Astrocyte (in vitro differentiated cells and primary cell): Measurements from ENCODE around the gene ELP4. TPM values are rescaled to one million over a fixed set of nuclear protein-coding genes. Genes with fewer than 3 reads are reported as not detected.

ENCODE experiments used
- DNase-seq: peaks from one replicate; pipeline ENCODE4 v3.0.0-alpha.2; 2010; ENCODE audit warnings: low read depth
- FAIRE-seq: peaks from 2 replicates; lab custom pipeline; 2011; peaks lifted over from hg19 to GRCh38; lab: Jason Lieb, UNC
- H2AFZ ChIP-seq: 2 replicates; pipeline ENCODE4 v1.6.0; 2012; ENCODE audit warnings: low read depth, low read length, inconsistent platforms
- H3K27ac ChIP-seq: 2 replicates; pipeline ENCODE4 v1.5.1; 2011; ENCODE audit warnings: low read depth, low read length, inconsistent platforms
- H3K27me3 ChIP-seq: 2 replicates; pipeline ENCODE4 v1.6.0; 2011; ENCODE audit warnings: low read length, inconsistent platforms; ENCODE audit not compliant: insufficient read depth
- H3K36me3 ChIP-seq: 2 replicates; pipeline ENCODE4 v1.5.1; 2011; ENCODE audit warnings: low read length, inconsistent platforms; ENCODE audit not compliant: insufficient read depth
- H3K4me1 ChIP-seq: 2 replicates; pipeline ENCODE4 v1.5.1; 2011; ENCODE audit warnings: low read length, inconsistent platforms; ENCODE audit not compliant: insufficient read depth
- H3K4me2 ChIP-seq: 2 replicates; pipeline ENCODE4 v1.6.0; 2012; ENCODE audit warnings: low read length, inconsistent platforms
- H3K4me3 ChIP-seq: 2 replicates; pipeline ENCODE4 v1.5.1; 2011; ENCODE audit warnings: low read depth, mild to moderate bottlenecking, low read length, inconsistent platforms; ENCODE audit not compliant: insufficient read depth
- H3K79me2 ChIP-seq: 2 replicates; pipeline ENCODE4 v1.6.0; 2012; ENCODE audit warnings: mild to moderate bottlenecking, low read length, inconsistent platforms; ENCODE audit not compliant: insufficient read depth
- H3K9ac ChIP-seq: 2 replicates; pipeline ENCODE4 v1.6.0; 2012; ENCODE audit warnings: mild to moderate bottlenecking, low read length, inconsistent platforms
- H3K9me3 ChIP-seq: 2 replicates; pipeline ENCODE4 v1.5.1; 2012; ENCODE audit warnings: low read depth, mild to moderate bottlenecking, low read length, inconsistent platforms; ENCODE audit not compliant: insufficient read depth
- H4K20me1 ChIP-seq: 2 replicates; pipeline ENCODE4 v1.6.0; 2012; ENCODE audit warnings: low read length, inconsistent platforms; ENCODE audit not compliant: insufficient read depth
- H3K27ac Mint-ChIP-seq: one replicate; pipeline ENCODE4 v1.8.0; 2021; ENCODE audit warnings: mild to moderate bottlenecking, mixed read lengths; ENCODE audit not compliant: unreplicated experiment
- H3K27me3 Mint-ChIP-seq: one replicate; pipeline ENCODE4 v1.8.0; 2021; ENCODE audit warnings: low read depth, mixed read lengths; ENCODE audit not compliant: unreplicated experiment
- H3K36me3 Mint-ChIP-seq: one replicate; pipeline ENCODE4 v1.8.0; 2021; ENCODE audit warnings: low read depth, mixed read lengths; ENCODE audit not compliant: unreplicated experiment
- H3K4me1 Mint-ChIP-seq: one replicate; pipeline ENCODE4 v1.8.0; 2021; ENCODE audit warnings: low read depth, mixed read lengths; ENCODE audit not compliant: unreplicated experiment
- H3K4me3 Mint-ChIP-seq: one replicate; pipeline ENCODE4 v1.8.0; 2021; ENCODE audit warnings: mild to moderate bottlenecking, moderate library complexity, mixed read lengths; ENCODE audit not compliant: unreplicated experiment
- H3K9me3 Mint-ChIP-seq: one replicate; pipeline ENCODE4 v1.8.0; 2021; ENCODE audit warnings: mild to moderate bottlenecking, mixed read lengths; ENCODE audit not compliant: unreplicated experiment
- EZH2 ChIP-seq: IDR thresholded peaks from 2 replicates; pipeline ENCODE4 v1.6.1; 2012; ENCODE audit warnings: mild to moderate bottlenecking, low read length, inconsistent platforms; ENCODE audit not compliant: insufficient read depth
- total RNA-seq: library from RNA; stranded (reverse); gene quantifications from 2 replicates; pipeline ENCODE4 v1.2.1, GENCODE V29; 2021
- TF ChIP-seq, protein P1 (sequence below): IDR thresholded peaks from 2 replicates; pipeline ENCODE4 v1.5.1; 2011; ENCODE audit warnings: low read depth, mild to moderate bottlenecking, inconsistent platforms, low read length, moderate library complexity; ENCODE audit not compliant: insufficient read depth

ELP4 gene
- total RNA-seq, 1 donor from 2014 or later = 12.9 TPM

DNA sequence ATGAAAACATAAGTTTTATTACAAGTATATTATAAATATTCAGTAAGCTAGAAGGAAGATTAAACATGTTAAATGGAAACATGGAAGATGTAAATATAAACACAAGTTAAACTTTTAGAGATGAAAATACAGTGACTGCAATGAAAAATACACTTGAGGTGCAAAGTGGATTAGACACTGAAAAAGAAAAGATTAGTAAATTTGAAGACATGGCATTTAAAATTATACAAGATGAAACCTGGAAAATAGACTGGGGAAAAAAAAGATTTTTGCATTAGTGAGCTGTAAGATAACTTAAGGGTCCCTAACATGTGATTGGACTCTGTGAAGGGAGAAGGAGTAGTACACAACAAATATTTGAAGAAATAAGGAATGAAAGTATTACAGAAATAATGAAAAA is 33.3 kb downstream of the ELP4 start:
- no peak overlapping the region for H2AFZ ChIP-seq
- H3K79me2 ChIP-seq = no peaks in the 10 kb centered on the region
- H3K4me1 Mint-ChIP-seq = no peaks in the 10 kb centered on the region
- DNase-seq = no peak
- peaks cover 30% of the 10 kb centered on the region for H3K36me3 Mint-ChIP-seq
- no peaks in the 10 kb centered on the region for H3K9me3 ChIP-seq
- H3K4me2 ChIP-seq = no peak overlapping the region
- no peak overlapping the region for H3K27ac Mint-ChIP-seq
- no peak for FAIRE-seq
- H3K27me3 Mint-ChIP-seq = no peaks in the 10 kb centered on the region
- H3K9ac ChIP-seq = no peak overlapping the region
- no peak overlapping the region for H3K4me3 ChIP-seq
- H3K4me1 ChIP-seq = no peaks in the 10 kb centered on the region
- H3K4me3 Mint-ChIP-seq = no peak overlapping the region
- peaks cover 7% of the 10 kb centered on the region for H3K36me3 ChIP-seq
- TF ChIP-seq, protein P1, sequence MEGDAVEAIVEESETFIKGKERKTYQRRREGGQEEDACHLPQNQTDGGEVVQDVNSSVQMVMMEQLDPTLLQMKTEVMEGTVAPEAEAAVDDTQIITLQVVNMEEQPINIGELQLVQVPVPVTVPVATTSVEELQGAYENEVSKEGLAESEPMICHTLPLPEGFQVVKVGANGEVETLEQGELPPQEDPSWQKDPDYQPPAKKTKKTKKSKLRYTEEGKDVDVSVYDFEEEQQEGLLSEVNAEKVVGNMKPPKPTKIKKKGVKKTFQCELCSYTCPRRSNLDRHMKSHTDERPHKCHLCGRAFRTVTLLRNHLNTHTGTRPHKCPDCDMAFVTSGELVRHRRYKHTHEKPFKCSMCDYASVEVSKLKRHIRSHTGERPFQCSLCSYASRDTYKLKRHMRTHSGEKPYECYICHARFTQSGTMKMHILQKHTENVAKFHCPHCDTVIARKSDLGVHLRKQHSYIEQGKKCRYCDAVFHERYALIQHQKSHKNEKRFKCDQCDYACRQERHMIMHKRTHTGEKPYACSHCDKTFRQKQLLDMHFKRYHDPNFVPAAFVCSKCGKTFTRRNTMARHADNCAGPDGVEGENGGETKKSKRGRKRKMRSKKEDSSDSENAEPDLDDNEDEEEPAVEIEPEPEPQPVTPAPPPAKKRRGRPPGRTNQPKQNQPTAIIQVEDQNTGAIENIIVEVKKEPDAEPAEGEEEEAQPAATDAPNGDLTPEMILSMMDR = no peak
- TF ChIP-seq EZH2 = no peak
- no peaks in the 10 kb centered on the region for H3K27me3 ChIP-seq
- peaks cover 10% of the 10 kb centered on the region for H3K9me3 Mint-ChIP-seq
- H4K20me1 ChIP-seq = no peaks in the 10 kb centered on the region
- no peak overlapping the region for H3K27ac ChIP-seq

DNA sequence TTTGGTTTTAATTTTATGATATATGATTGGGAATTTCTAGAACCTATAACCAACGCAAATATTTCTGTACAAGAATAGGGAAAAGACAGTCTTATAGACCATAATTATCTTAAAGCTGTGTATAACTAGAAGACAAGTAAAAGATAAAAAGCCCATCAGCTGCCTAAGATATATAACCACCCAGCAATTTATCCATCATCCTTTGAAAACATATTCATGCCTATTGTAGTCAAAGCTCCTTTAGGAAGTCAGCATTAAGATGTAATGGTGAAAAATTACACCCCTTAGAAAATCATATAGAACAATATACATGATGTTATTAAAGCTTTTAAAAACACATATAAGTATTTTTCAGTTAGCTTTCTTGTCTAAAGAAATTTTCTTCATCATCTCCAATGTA is 46.4 kb downstream of the ELP4 start:
- no peak for FAIRE-seq
- Histone ChIP-seq H3K9ac (no peak overlapping the region), H3K4me2 (no peak overlapping the region), H3K36me3 (no peaks in the 10 kb centered on the region), H4K20me1 (no peaks in the 10 kb centered on the region), H3K27me3 (no peaks in the 10 kb centered on the region), H2AFZ (no peak overlapping the region), H3K4me1 (no peaks in the 10 kb centered on the region), H3K27ac (no peak overlapping the region), H3K9me3 (no peaks in the 10 kb centered on the region), H3K79me2 (no peaks in the 10 kb centered on the region), H3K4me3 (no peak overlapping the region)
- Mint-ChIP-seq H3K4me1 (no peaks in the 10 kb centered on the region), H3K27me3 (no peaks in the 10 kb centered on the region), H3K27ac (no peak overlapping the region), H3K9me3 (no peaks in the 10 kb centered on the region), H3K36me3 (no peaks in the 10 kb centered on the region), H3K4me3 (no peak overlapping the region)
- no peak for DNase-seq
- TF ChIP-seq, protein P1 = no peak
- TF ChIP-seq EZH2 = no peak

DNA sequence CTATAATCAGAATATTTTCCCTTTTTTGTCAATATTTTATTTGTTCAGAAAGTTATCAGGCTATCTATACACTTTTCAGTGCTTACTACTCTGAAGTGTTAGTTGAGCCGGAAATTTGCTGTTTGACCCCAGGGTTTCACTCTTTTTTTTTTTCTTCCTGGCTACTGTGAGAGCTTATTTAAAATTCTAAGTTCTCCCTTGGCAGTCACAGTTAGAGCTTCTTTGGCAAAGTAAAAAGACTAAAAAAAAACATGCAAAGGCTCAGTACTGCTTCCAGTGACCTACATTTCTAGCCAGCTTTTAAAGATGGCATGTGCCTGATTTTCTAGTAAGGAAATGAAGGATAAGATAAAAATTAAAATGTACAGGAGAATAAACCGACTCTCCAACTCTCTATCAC is 48.4 kb downstream of the ELP4 start:
- Mint-ChIP-seq H3K4me1 (no peaks in the 10 kb centered on the region), H3K27ac (no peak overlapping the region), H3K4me3 (no peak overlapping the region), H3K27me3 (no peaks in the 10 kb centered on the region), H3K36me3 (no peaks in the 10 kb centered on the region), H3K9me3 (no peaks in the 10 kb centered on the region)
- Histone ChIP-seq H3K9ac (no peak overlapping the region), H3K79me2 (no peaks in the 10 kb centered on the region), H3K27ac (no peak overlapping the region), H3K4me2 (no peak overlapping the region), H3K4me3 (no peak overlapping the region), H3K36me3 (no peaks in the 10 kb centered on the region), H4K20me1 (no peaks in the 10 kb centered on the region), H3K4me1 (no peaks in the 10 kb centered on the region), H3K9me3 (no peaks in the 10 kb centered on the region), H3K27me3 (no peaks in the 10 kb centered on the region), H2AFZ (no peak overlapping the region)
- TF ChIP-seq, protein P1 = no peak
- TF ChIP-seq EZH2 = no peak
- FAIRE-seq (no peak), DNase-seq (peak; percentile 16)
